HG03520 (cell line): ENCODE measurements around the gene ADCY1.

Experiments used
- ATAC-seq: cut with Tn5 transposase; IDR thresholded peaks from one replicate; pipeline ENCODE4 v1.9.1; 2021; ENCODE audit warnings: mild to moderate bottlenecking, moderate library complexity; ENCODE audit not compliant: unreplicated experiment

ADCY1 gene

GRCh38 chr7:45592230-45592991 is 18.2 kb downstream of the ADCY1 start:
- no peak for ATAC-seq

DNA sequence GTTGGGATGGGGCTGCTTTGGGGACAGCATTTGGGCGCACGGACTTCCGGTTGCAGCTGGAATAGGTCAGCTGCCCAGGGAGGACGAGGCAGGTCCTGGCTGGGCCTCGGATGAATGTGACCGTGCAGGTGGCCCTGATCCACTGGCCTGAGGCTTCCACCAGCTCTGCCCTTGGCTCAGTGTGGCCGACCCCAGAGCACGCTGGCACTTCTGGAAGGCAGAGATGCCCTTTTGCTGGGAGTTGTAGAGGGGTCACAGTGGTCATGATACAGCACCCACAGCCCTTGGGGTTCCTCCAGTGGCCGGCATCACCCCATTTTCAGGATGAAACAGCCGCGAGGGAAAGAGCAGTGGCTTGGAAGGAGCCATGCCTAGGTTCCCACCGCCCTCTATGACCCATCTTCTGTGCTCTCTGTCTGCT is 19.0 kb downstream of the ADCY1 start:
- ATAC-seq = no peak

GRCh38 chr7:45593877-45594276 is 19.7 kb downstream of the ADCY1 start:
- no peak for ATAC-seq

GRCh38 chr7:45594745-45595535 is 20.8 kb downstream of the ADCY1 start:
- no peak for ATAC-seq

DNA sequence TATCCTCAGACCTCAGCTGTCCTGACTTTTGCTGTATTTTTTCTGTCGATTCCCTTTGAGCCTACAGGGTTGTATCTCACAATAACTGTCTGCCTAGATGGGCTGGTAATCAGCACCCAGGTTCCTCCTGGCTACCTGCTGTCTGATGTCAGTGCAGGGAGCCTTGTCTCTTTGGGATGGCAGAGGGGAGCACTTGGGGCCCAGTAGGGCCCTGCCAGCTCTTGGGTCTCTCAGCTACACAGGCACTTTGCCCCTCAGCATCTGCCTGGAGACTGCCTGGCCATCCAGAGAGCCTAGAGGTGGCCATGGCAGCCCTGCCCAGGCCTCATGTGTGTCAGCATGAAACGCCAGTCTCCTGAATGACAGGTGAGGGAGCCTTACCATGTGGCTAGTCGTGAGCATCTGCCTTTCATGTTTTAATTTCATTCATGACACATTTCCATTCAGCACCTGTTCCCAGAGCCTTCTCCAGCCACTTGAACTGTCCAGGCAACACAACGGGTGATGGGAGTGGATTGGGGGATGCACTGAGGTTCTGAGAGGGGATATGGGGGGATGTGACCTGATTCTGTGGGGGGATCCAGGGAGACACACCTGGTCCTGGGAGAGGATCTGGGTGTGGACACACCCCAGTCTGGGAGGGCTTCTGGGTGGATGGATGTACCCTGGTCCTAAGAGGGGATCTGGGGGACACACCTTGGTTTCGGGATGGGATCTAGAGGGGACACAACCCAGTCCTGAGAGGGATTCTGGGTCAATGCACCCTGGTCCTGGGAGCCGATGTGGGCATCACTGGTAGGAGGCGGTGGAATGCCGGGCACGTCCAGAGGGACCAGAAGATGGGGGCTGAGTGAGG is 21.9 kb downstream of the ADCY1 start:
- no peak for ATAC-seq

GRCh38 chr7:45596665-45597095 is 22.5 kb downstream of the ADCY1 start:
- ATAC-seq = no peak

DNA sequence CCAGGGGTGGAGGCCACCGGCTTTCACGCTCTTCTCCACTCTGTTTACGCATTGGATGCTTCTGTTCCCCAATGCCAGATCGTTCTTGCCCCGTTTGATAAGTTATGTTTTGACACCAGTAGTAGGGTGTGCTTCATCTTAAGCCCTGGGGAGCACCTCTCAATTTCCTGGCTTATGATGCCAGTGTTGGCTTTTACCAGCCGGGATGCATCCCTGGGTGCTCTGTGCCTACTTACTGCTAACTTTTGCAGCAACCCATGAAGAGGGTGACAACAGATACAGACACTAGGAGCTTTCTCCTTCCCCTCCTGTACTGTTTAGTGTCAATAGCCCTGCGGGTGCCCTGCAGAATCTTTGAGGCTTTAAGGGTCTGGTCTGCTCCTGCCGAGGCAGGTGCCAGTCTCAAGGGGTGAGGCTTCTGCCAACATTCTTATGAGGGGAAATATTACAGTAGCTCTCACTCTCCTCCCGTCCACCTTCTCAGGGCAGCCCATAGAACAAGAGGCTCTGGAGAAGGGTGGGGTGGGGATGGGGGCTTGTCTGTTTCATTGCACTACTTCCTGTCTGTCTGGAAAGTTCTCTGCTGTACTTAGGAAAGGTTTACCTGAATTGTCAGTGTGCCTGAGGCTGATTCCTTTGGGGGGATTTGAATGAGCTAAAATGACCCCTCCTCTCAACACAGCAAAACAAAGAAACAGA is 23.3 kb downstream of the ADCY1 start:
- no peak for ATAC-seq

DNA sequence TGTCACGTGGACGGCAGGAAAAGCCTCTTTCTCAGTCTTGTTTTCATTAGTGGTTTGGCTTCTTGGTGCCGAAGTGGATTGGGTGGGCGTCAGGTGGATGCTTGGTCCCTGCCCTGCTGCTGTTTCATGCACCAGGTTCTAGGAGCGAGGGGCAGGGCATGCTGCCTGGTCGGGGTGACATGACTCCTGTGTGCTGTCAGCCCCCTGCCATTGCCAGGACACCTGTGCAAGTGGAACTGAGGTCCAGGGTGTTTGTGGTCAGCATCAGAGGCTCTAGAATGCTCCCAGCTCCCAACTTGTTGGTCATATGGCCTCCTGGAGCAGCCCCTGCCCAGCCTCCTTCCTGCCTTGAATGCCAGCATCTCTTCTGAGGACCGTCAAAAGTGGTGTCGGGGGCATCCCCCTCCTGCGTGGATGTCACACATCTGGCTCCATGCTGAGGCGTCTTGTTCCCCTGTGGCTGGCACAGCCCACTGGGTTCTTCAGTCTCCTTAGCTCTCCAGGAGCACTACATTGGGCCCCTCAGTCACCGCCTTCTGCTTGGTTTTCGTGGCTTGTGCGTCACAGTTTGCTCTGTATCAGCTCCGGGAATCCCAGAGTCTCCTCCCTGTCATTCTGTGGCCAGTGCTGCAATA is 24.8 kb downstream of the ADCY1 start:
- ATAC-seq = no peak

- no peak for ATAC-seq
These were observed 25.9 kb downstream of the ADCY1 start for GRCh38 chr7:45599851-45600706.

DNA sequence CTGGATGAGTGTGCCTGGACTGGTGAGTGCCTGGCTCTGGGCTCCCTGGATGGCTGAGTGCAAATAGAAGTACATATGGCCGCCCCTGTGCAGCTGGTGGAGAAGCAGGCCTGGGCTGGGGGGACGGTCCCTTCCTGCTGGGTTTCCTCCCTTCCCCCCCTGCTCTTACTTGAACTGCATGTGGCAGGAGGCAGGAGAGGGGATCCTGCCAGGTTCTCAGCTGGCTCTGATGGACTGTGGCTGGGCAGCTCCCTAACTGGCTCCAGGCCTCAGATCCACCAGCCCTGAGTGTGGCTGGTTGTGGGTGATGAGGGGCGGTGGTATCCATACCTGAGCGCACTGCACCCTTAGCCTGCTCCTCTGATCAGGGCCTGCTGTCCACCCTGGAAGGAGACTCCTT is 26.9 kb downstream of the ADCY1 start:
- ATAC-seq = no peak

- ATAC-seq = no peak
These were observed 27.8 kb downstream of the ADCY1 start for GRCh38 chr7:45601816-45602540.

DNA sequence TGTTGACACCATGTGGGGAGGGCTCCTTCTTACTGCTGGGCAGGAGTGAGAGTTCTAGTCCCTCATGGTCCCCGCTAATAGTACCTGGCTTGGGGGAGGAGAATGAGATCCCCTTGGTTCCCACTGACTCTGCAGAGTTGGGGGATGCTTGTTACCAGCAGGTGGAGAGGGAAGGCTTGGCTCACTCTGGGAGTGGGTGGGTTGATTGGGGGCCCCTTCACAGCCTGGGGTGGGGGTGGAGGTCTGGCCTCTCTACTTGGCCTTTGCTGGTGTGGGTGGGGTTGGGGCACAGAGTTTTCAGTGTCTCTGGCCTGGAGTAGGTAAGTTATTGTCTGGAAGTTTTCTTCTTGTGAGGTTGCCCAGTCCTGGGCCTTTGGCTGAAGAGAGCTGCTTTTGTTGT is 31.9 kb downstream of the ADCY1 start:
- ATAC-seq = no peak

- ATAC-seq = no peak
These were observed 32.8 kb downstream of the ADCY1 start for GRCh38 chr7:45606931-45607330.

DNA sequence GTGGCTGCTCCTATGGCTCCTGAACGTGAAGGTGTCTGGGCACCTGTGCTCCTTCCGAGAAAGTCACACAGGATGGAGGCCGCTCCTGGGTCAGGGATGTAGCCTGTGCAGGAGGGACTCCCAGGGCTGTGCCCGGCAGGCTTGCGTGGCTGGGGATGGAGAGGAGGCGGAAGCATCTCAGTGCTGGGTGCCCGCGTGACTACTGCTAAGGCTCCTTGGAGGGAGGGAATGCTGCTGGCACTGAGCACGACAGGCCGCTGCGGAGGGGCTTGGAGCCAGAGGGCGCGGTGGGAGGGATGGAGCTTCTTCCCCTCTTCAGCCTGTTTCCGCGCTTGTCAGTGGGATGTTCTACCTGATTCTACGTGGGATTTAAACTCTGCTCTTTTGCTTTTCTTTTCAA is 35.0 kb downstream of the ADCY1 start:
- no peak for ATAC-seq

GRCh38 chr7:45610019-45610418 is 35.9 kb downstream of the ADCY1 start:
- ATAC-seq = no peak

GRCh38 chr7:45610660-45611299 is 36.6 kb downstream of the ADCY1 start:
- ATAC-seq = no peak

GRCh38 chr7:45617166-45617565 is 43.0 kb downstream of the ADCY1 start:
- ATAC-seq = no peak

- ATAC-seq = no peak
These were observed 47.9 kb downstream of the ADCY1 start for GRCh38 chr7:45622058-45622457.
